SK-N-SH treated with all-trans-retinoic acid at 6 μM for 48 hours (cell line): Measurements from ENCODE around the gene NHERF2.

Source experiments
- ATAC-seq: fragments of 200-7000 bp; cut with Tn5 transposase; 3 replicates; pipeline ENCODE4 v1.9.1; 2020; ENCODE audit warnings: mild to moderate bottlenecking, moderate library complexity
- ARNTL ChIP-seq: fragments of 450-650 bp; formaldehyde crosslinking; IDR thresholded peaks from 2 replicates; pipeline ENCODE4 v1.5.0; 2020; ENCODE audit warnings: low read depth, mild to moderate bottlenecking, moderate library complexity, borderline replicate concordance
- BACH2 ChIP-seq: fragments of 250-450 bp; sonication (Bioruptor Pico); IDR thresholded peaks from 2 replicates; pipeline ENCODE4 v1.9.0; 2021; ENCODE audit warnings: mild to moderate bottlenecking, borderline replicate concordance
- CREB5 ChIP-seq: fragments of 250-450 bp; sonication (Bioruptor Pico); IDR thresholded peaks from 2 replicates; pipeline ENCODE4 v1.5.1; 2020; ENCODE audit warnings: low read depth, mild to moderate bottlenecking, moderate library complexity
- CSDC2 ChIP-seq: fragments of 250-450 bp; sonication (Bioruptor Pico); IDR thresholded peaks from 2 replicates; pipeline ENCODE4 v1.5.0; 2020; ENCODE audit warnings: mild to moderate bottlenecking, moderate library complexity
- CSRNP3 ChIP-seq: fragments of 250-450 bp; sonication (Bioruptor Pico); IDR thresholded peaks from 2 replicates; pipeline ENCODE4 v1.5.1; 2021; ENCODE audit warnings: mild to moderate bottlenecking, moderate library complexity
- ESRRG ChIP-seq: fragments of 250-450 bp; sonication (Bioruptor Pico); IDR thresholded peaks from 2 replicates; pipeline ENCODE4 v1.6.1; 2021; ENCODE audit warnings: mild to moderate bottlenecking
- GLIS3 ChIP-seq: fragments of 250-450 bp; sonication (Bioruptor Pico); IDR thresholded peaks from 2 replicates; pipeline ENCODE4 v1.5.0; 2020; ENCODE audit warnings: mild to moderate bottlenecking, moderate library complexity
- ISL1 ChIP-seq: fragments of 250-450 bp; sonication (Bioruptor Pico); IDR thresholded peaks from 2 replicates; pipeline ENCODE4 v2.1.2; 2022; ENCODE audit warnings: mild to moderate bottlenecking, moderate library complexity
- PATZ1 ChIP-seq: fragments of 250-450 bp; sonication (Bioruptor Pico); IDR thresholded peaks from 2 replicates; pipeline ENCODE4 v1.8.0; 2020; ENCODE audit warnings: mild to moderate bottlenecking, moderate library complexity, borderline replicate concordance
- POU6F1 ChIP-seq: fragments of 250-450 bp; sonication (Bioruptor Pico); IDR thresholded peaks from 2 replicates; pipeline ENCODE4 v1.8.0; 2021; ENCODE audit warnings: low read depth, mild to moderate bottlenecking, moderate library complexity, borderline replicate concordance
- PPARA ChIP-seq: fragments of 250-450 bp; sonication (Bioruptor Pico); IDR thresholded peaks from 2 replicates; pipeline ENCODE4 v1.5.0; 2020; ENCODE audit warnings: mild to moderate bottlenecking, borderline replicate concordance
- RARB ChIP-seq: fragments of 250-450 bp; sonication (Bioruptor Pico); IDR thresholded peaks from 2 replicates; pipeline ENCODE4 v1.8.0; 2021; ENCODE audit warnings: mild to moderate bottlenecking, moderate library complexity
- SNAI2 ChIP-seq: fragments of 250-450 bp; sonication (Bioruptor Pico); IDR thresholded peaks from 2 replicates; pipeline ENCODE4 v1.5.0; 2020; ENCODE audit warnings: mild to moderate bottlenecking, moderate library complexity
- TOX ChIP-seq: fragments of 250-450 bp; sonication (Bioruptor Pico); IDR thresholded peaks from 2 replicates; pipeline ENCODE4 v1.8.0; 2021; ENCODE audit warnings: mild to moderate bottlenecking, moderate library complexity, borderline replicate concordance
- TSHZ2 ChIP-seq: fragments of 250-450 bp; sonication (Bioruptor Pico); IDR thresholded peaks from 2 replicates; pipeline ENCODE4 v1.5.0; 2020; ENCODE audit warnings: mild to moderate bottlenecking, moderate library complexity
- ZFP3 ChIP-seq: fragments of 250-450 bp; sonication (Bioruptor Pico); IDR thresholded peaks from 2 replicates; pipeline ENCODE4 v1.5.0; 2020; ENCODE audit warnings: mild to moderate bottlenecking, moderate library complexity
- ZFP30 ChIP-seq: fragments of 450-650 bp; formaldehyde crosslinking; IDR thresholded peaks from 2 replicates; pipeline ENCODE4 v1.5.0; 2022; ENCODE audit warnings: mild to moderate bottlenecking, moderate library complexity
- ZNF565 ChIP-seq: fragments of 450-650 bp; formaldehyde crosslinking; conservative IDR thresholded peaks from 2 replicates; pipeline ENCODE4 v1.5.0; 2020; ENCODE audit warnings: low read depth, mild to moderate bottlenecking, moderate library complexity
- ZNF70 ChIP-seq: fragments of 450-650 bp; formaldehyde crosslinking; IDR thresholded peaks from 2 replicates; pipeline ENCODE4 v1.5.0; 2020; ENCODE audit warnings: mild to moderate bottlenecking, moderate library complexity

Gene NHERF2

GRCh38 chr16:2042986-2043666, 16.4 kb downstream of the NHERF2 start (continued):
- TF ChIP-seq CREB5 (CRISPR knock-in tag), result no peak
- no peak for TF ChIP-seq CSDC2 (CRISPR knock-in tag)
- no peak for TF ChIP-seq PATZ1 (CRISPR knock-in tag)
- TF ChIP-seq PPARA (CRISPR knock-in tag), result no peak
- no peak for TF ChIP-seq ZNF565
- no peak for TF ChIP-seq TOX (CRISPR knock-in tag)
- TF ChIP-seq RARB (CRISPR knock-in tag), result no peak

GRCh38 chr16:2043667-2044451, 17.2 kb downstream of the NHERF2 start:
- TF ChIP-seq POU6F1 (no peak), SNAI2 (CRISPR knock-in tag) (no peak), TOX (CRISPR knock-in tag) (no peak), ESRRG (CRISPR knock-in tag) (no peak), CSRNP3 (CRISPR knock-in tag) (no peak), ARNTL (CRISPR knock-in tag) (no peak), TSHZ2 (CRISPR knock-in tag) (no peak), CREB5 (CRISPR knock-in tag) (no peak), ZFP30 (CRISPR knock-in tag) (no peak), ZNF70 (CRISPR knock-in tag) (no peak), CSDC2 (CRISPR knock-in tag) (no peak), ISL1 (CRISPR knock-in tag) (no peak), ZFP3 (no peak), GLIS3 (CRISPR knock-in tag) (no peak), PPARA (CRISPR knock-in tag) (no peak), BACH2 (CRISPR knock-in tag) (no peak)
- no peak for ATAC-seq
